Measurements from ENCODE around the gene PSMD9. TPM values are rescaled to one million over a fixed set of nuclear protein-coding genes. Genes with fewer than 3 reads are reported as not detected.

PSMD9 gene
- total RNA-seq, 6 experiments from 2014 or later, result 20.0 to 56.4 (median 28.4) TPM

GRCh38 chr12:121915841-121916321 lies 27.3 kb downstream of the PSMD9 start:
- peaks cover 0 to 37% (median 19%) of the 10 kb centered on the region in 4 donors for H3K36me3 ChIP-seq
- intact Hi-C loops (cut with DNase I), result no loop called here
- DNase-seq, result no peak
- H3K27me3 ChIP-seq, result no peaks in the 10 kb centered on the region
- no peak overlapping the region for H3K27ac ChIP-seq
- 56% methylated on average over 3 of the region's 5 CpGs for WGBS (ENCODE audit: insufficient coverage, low coverage, low lambda C conversion rate, missing lambda C conversion rate)
- no peaks in the 10 kb centered on the region for H3K9me3 ChIP-seq
- no peak for TF ChIP-seq POLR2A (IDR thresholded peaks at IDR 0.05)
- TF ChIP-seq, protein P1, sequence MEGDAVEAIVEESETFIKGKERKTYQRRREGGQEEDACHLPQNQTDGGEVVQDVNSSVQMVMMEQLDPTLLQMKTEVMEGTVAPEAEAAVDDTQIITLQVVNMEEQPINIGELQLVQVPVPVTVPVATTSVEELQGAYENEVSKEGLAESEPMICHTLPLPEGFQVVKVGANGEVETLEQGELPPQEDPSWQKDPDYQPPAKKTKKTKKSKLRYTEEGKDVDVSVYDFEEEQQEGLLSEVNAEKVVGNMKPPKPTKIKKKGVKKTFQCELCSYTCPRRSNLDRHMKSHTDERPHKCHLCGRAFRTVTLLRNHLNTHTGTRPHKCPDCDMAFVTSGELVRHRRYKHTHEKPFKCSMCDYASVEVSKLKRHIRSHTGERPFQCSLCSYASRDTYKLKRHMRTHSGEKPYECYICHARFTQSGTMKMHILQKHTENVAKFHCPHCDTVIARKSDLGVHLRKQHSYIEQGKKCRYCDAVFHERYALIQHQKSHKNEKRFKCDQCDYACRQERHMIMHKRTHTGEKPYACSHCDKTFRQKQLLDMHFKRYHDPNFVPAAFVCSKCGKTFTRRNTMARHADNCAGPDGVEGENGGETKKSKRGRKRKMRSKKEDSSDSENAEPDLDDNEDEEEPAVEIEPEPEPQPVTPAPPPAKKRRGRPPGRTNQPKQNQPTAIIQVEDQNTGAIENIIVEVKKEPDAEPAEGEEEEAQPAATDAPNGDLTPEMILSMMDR (IDR thresholded peaks at IDR 0.05), result no peak
- H3K4me1 ChIP-seq, result peaks cover 0 to 8% (median 0%) of the 10 kb centered on the region in 4 donors
- no peak overlapping the region for H3K4me3 ChIP-seq
- ATAC-seq, result no peak

DNA sequence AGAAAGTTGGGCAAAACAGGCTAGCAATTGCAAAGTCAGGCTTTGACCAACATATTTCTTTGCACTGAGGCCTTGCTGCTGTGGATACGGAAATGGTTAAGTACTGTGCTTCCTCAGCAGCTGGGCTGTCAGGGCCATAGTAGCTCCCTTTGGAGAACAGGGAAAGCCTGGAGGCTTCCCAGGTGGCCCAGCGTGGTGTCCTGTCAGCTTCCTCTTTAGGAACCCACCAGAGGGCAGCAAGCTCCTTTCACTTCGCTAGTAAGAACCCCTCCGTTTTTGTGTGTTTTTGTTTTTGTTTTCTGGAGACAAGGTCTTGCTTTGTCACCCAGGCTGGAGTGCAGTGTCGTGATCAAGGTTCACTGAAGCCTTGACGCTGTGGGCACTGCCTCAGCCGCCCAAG lies 28.1 kb downstream of the PSMD9 start:
- 80% methylated on average over 4 of the region's 7 CpGs for WGBS (ENCODE audit: insufficient coverage, low coverage, low lambda C conversion rate, missing lambda C conversion rate)
- Histone ChIP-seq H3K9me3 (no peaks in the 10 kb centered on the region), H3K4me3 (no peak overlapping the region), H3K36me3 (peaks cover 0 to 36% (median 18%) of the 10 kb centered on the region in 4 donors), H3K4me1 (peaks cover 0 to 8% (median 0%) of the 10 kb centered on the region in 4 donors), H3K27me3 (no peaks in the 10 kb centered on the region), H3K27ac (no peak overlapping the region)
- ATAC-seq (peak in 2 of 4 donors; percentile 9 to 17), DNase-seq (no peak)
- intact Hi-C loops (cut with DNase I), result no loop called here
- TF ChIP-seq POLR2A (IDR thresholded peaks at IDR 0.05), result no peak
- TF ChIP-seq, protein P1 (IDR thresholded peaks at IDR 0.05), result peak in 1 of 4 donors; percentile 11

DNA sequence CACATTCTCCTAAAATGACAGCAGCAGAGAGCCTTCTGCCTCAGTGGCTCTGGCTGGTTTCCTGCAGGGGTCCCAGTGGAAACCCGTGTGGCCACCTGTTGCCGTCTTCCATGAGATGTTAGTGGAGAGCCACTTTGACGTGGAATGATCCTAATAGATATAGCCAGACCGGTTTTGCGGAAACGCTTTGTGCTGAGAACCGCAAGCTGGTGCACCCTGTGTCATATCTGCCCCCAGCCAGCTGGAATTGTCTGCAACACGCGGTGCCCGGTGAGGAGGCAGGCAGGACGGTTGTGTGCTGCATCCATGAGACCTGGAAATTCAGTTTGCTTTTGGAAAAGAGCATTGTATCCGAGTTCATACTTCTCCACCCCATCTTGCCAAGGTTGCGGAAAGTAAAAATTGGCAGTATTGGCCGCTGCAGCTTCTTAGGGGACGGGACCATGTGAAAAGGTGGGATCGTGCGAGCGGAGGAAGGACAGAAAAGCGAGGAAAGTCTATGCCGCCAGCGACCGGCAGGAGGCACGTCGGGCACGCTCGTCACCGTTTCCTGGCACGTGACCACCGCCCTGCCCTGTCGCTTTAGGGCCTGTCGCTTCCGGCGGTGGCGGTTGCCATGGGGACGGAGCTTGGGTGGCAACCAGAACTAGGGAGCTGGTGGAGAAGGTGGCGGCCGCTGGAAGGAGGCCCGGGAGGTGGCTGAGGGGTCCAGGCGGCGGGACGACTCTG lies 29.5 kb downstream of the PSMD9 start, which contains the start of gene CFAP251:
CFAP251 (plus strand) TSS at position 643 of the 729 bp plus-strand sequence. CDS start 2,714 bp downstream, outside the sequence.
- peak; percentile 96 to 100 (median 98) for ATAC-seq
- 25% methylated on average over 17 of the region's 41 CpGs for WGBS (ENCODE audit: insufficient coverage, low coverage, low lambda C conversion rate, missing lambda C conversion rate)
- TF ChIP-seq, protein P1 (IDR thresholded peaks at IDR 0.05), result peak; percentile 49 to 94 (median 69)
- no peak for TF ChIP-seq POLR2A (IDR thresholded peaks at IDR 0.05)
- Histone ChIP-seq H3K4me1 (peaks cover 0 to 8% (median 0%) of the 10 kb centered on the region in 4 donors), H3K36me3 (peaks cover 0 to 30% (median 14%) of the 10 kb centered on the region in 4 donors), H3K9me3 (no peaks in the 10 kb centered on the region), H3K27me3 (no peaks in the 10 kb centered on the region), H3K4me3 (peak within 1 kb of the TSS; percentile 37 to 51 (median 39)), H3K27ac (peak within 1 kb of the TSS in 2 of 3 donors; percentile 10 to 23)
- intact Hi-C loops (cut with DNase I), result no loop called here
- DNase-seq, result peak; percentile 99

DNA sequence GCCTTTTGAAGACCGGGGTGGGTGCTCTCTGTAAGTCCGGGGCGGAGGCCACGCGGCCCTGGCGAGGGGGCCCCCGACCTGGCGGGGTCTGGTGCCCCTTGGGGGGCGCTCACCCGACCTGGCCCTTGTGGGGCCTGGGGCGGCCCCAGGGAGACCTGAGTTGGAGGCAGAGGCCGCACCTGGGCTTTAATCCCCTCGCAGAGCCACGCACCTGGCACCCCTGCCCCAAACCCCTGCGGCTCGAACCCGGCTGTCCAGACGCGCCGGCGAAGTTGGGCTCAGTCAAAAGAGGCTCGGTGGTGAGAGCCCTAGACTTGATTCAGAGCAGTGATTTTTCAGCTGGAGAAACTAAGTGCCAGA lies 30.1 kb downstream of the PSMD9 start:
- peak overlapping the region; percentile 37 to 51 (median 39) for H3K4me3 ChIP-seq
- H3K36me3 ChIP-seq, result peaks cover 0 to 30% (median 14%) of the 10 kb centered on the region in 4 donors
- no peaks in the 10 kb centered on the region for H3K9me3 ChIP-seq
- H3K27me3 ChIP-seq, result no peaks in the 10 kb centered on the region
- WGBS (ENCODE audit: insufficient coverage, low coverage, low lambda C conversion rate, missing lambda C conversion rate), result no CpG with 5 or more reads among the region's 22 CpGs
- intact Hi-C loops (cut with DNase I), result no loop called here
- TF ChIP-seq, protein P1 (IDR thresholded peaks at IDR 0.05), result no peak
- DNase-seq (no peak), ATAC-seq (peak in 1 of 4 donors; percentile 5)
- H3K27ac ChIP-seq, result peak overlapping the region in 1 of 3 donors; percentile 10
- H3K4me1 ChIP-seq, result peaks cover 0 to 8% (median 0%) of the 10 kb centered on the region in 4 donors
